Osteocyte (in vitro differentiated cells): ENCODE measurements around the gene CPLX1. TPM values are rescaled to one million over a fixed set of nuclear protein-coding genes. Genes with fewer than 3 reads are reported as not detected.

ENCODE experiments used
- DNase-seq: peaks from one replicate; pipeline ENCODE4 v3.0.0; 2021; ENCODE audit warnings: mixed read lengths; ENCODE audit not compliant: unreplicated experiment; ENCODE audit errors: extremely low spot score
- H3K27ac Mint-ChIP-seq: one replicate; pipeline ENCODE4 v1.8.0; 2021; ENCODE audit warnings: mild to moderate bottlenecking, mixed read lengths; ENCODE audit not compliant: unreplicated experiment
- H3K27me3 Mint-ChIP-seq: one replicate; pipeline ENCODE4 v1.8.0; 2021; ENCODE audit warnings: mixed read lengths; ENCODE audit not compliant: unreplicated experiment
- H3K36me3 Mint-ChIP-seq: one replicate; pipeline ENCODE4 v1.8.0; 2021; ENCODE audit warnings: mixed read lengths; ENCODE audit not compliant: unreplicated experiment
- H3K4me1 Mint-ChIP-seq: one replicate; pipeline ENCODE4 v1.8.0; 2021; ENCODE audit warnings: mixed read lengths; ENCODE audit not compliant: unreplicated experiment
- H3K4me3 Mint-ChIP-seq: one replicate; pipeline ENCODE4 v1.8.0; 2021; ENCODE audit warnings: mild to moderate bottlenecking, moderate library complexity, mixed read lengths; ENCODE audit not compliant: unreplicated experiment
- H3K9me3 Mint-ChIP-seq: one replicate; pipeline ENCODE4 v1.8.0; 2021; ENCODE audit warnings: mixed read lengths; ENCODE audit not compliant: unreplicated experiment
- total RNA-seq: library from RNA; stranded (reverse); gene quantifications from 2 replicates; pipeline ENCODE4 v1.2.1, GENCODE V29; 2021
- TF ChIP-seq, protein P1 (sequence below): fragments of 200-600 bp; sonication (generic); IDR thresholded peaks from 2 replicates; pipeline ENCODE4 v1.5.0; 2021; ENCODE audit warnings: antibody characterized with exemption, mild to moderate bottlenecking, moderate library complexity

The CPLX1 gene
- total RNA-seq, 1 donor from 2014 or later, result not detected

DNA sequence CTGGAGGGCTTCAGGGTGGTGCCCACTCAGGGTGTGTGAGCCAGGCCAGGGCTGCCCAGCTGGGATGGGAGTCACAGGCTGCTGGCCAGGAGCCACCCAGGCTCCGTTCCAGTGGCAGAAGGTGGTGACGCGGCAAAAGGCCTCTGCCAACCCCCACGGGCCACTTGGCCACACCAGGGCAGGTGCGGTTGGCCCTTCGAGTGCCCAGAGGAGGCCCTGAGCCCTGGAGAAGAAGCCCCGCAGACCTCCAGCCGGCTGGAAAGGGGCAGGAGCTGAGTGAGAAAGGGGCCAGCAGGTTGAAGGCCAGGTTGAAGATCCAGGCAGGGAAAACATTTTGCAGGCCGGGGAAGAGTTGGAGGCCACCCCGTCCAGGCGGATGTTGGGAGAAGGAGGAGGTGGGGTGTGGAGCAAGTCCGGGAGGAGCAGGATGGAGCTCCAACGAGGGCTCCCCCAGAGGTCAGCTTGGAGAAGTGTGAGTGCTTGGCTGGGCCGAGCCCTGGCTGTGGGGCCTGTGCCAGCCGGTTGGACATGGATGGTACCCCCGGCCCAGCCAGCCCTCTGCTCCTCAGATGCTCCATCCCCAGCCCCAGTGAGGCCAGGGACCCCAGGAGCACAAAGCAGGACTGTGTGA lies 2.8 kb upstream of the CPLX1 start:
- Mint-ChIP-seq H3K4me3 (no peak overlapping the region), H3K27me3 (peaks cover 21% of the 10 kb centered on the region), H3K27ac (no peak overlapping the region), H3K9me3 (no peaks in the 10 kb centered on the region), H3K36me3 (peaks cover 2% of the 10 kb centered on the region), H3K4me1 (peaks cover 2% of the 10 kb centered on the region)
- TF ChIP-seq, protein P1, sequence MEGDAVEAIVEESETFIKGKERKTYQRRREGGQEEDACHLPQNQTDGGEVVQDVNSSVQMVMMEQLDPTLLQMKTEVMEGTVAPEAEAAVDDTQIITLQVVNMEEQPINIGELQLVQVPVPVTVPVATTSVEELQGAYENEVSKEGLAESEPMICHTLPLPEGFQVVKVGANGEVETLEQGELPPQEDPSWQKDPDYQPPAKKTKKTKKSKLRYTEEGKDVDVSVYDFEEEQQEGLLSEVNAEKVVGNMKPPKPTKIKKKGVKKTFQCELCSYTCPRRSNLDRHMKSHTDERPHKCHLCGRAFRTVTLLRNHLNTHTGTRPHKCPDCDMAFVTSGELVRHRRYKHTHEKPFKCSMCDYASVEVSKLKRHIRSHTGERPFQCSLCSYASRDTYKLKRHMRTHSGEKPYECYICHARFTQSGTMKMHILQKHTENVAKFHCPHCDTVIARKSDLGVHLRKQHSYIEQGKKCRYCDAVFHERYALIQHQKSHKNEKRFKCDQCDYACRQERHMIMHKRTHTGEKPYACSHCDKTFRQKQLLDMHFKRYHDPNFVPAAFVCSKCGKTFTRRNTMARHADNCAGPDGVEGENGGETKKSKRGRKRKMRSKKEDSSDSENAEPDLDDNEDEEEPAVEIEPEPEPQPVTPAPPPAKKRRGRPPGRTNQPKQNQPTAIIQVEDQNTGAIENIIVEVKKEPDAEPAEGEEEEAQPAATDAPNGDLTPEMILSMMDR, result no peak
- no peak for DNase-seq

DNA sequence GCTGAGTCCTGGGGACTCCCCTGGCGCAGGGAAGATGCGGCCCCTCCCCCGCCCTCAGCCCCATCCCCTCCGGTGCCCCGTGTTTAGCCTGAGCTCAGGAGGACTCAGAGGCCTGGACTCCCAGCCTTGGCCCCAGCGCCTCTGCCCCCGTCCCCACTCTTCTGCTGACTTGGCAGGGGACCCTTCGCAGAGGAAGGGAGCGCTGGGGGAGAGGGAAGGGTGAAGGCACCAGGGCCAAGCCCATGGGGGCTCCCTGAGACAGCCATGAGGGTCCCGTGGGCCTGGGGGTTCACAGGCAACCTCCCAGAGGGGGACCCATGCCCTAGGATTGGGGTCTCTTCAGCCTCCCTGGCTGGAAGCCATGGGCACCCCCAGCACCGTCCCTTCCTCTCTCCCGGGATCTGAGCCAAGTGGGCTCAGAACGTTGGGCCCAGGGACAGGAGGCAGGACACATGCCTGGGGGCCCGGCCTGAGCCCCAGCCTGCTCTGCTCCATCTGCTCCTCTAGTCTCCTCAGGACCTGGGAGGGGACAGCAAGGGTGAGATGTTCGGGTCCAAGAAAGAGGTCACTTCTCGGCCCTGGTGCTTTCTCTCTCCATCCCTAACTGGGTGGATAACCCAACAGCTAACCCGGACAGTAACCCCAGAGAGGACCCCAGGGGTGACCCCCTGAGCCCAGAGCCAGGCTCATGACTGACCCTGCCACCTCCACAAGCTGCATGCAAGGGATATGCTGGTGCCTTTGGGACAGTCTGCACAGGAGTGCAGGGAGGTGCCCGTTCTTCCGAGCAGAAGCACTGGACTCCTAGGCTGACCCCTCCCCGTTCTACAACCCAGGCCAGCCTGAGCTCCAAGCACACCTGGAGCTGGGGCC lies 1.5 kb upstream of the CPLX1 start:
- H3K9me3 Mint-ChIP-seq, result no peaks in the 10 kb centered on the region
- peaks cover 26% of the 10 kb centered on the region for H3K27me3 Mint-ChIP-seq
- H3K4me1 Mint-ChIP-seq, result peaks cover 2% of the 10 kb centered on the region
- no peak overlapping the region for H3K27ac Mint-ChIP-seq
- H3K36me3 Mint-ChIP-seq, result peaks cover 2% of the 10 kb centered on the region
- DNase-seq, result no peak
- peak overlapping the region; percentile 60 for H3K4me3 Mint-ChIP-seq
- TF ChIP-seq, protein P1, result no peak

DNA sequence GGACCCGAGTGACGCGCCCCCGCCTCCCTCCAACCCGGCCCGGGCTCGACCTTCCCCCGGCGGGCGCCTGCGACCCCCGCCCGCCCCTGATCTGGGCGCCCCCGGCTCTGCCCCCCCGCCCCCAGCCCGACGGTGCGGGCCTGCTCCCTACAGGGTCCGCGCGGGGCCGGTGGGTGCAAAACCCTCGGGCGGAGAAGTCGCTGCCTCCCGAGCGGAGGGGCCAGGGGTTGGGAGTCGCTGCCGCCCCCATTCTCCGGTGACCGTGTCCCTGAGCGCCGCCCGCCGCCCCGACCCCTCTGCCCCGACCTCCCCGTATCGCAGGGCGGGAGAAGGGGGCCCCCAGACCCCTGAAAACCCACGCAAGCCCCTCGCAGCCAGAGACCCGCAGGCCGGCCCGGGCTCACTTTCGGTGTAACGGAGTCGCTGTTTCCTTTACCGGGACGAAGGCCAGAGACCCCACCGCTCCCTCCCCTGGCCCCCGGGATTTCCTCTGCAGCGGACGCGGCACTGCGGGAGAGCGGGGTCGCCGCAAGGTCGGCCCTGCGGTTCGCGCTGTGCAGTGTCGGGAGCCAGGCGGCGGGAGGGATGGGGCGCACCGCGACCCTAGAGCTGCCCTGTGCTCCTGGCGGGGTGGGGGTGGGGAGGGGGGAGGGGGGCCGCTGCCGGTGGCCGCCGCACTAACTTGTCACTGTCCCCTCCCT lies 729 bp upstream of the CPLX1 start:
- Mint-ChIP-seq H3K4me1 (peaks cover 2% of the 10 kb centered on the region), H3K9me3 (no peaks in the 10 kb centered on the region), H3K27ac (no peak overlapping the region), H3K4me3 (peak overlapping the region; percentile 29), H3K27me3 (peaks cover 33% of the 10 kb centered on the region), H3K36me3 (peaks cover 2% of the 10 kb centered on the region)
- peak; percentile 84 for DNase-seq
- TF ChIP-seq, protein P1, result no peak

DNA sequence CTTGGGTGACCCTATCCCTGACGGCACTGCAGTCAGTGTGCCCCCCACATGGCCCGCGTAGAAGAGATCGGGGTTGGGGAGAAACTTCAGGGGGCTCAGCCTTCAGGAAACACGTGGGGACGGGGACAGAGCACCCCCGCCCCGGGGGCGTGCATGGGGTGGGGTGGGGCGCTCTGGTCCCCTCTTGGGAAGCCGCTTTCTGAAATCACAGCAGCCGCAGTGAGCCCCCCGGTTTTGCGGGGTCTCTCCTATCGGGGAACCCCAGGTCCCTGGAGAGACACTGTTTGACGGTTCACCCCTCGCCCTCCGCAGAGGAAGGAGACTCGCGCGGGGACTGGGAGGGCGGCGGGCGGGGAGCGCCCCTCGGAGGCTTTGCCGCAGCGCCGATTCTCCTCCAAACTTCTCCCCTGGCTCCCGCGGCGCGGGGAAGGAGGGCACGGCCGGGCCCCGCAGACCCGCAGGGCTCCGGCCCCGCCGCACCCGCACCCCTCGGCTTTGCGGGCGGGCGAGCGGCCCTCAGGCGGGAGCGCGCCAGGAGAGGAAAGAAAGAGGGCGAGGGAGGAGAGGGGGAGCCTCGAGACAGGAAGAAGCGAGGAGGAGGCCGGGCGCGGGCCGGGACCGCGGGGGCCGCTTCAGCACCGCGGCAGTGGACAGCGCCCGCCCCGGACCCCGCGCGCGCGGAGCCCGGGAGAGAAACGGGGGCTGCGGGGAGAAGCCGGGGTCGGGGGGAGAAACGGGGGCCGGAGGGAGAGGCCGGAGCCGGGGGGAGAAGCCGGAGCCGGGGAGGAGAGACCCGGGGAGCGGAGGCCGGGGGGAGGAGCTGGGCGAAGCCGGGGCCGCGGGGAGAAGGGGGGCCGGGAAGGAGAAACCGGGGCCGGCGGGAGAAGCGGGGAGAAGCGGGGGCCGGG lies 612 bp downstream of the CPLX1 start:
- Mint-ChIP-seq H3K9me3 (no peaks in the 10 kb centered on the region), H3K27ac (no peak overlapping the region), H3K4me1 (peaks cover 2% of the 10 kb centered on the region), H3K27me3 (peaks cover 35% of the 10 kb centered on the region), H3K36me3 (peaks cover 2% of the 10 kb centered on the region), H3K4me3 (peak overlapping the region; percentile 22)
- TF ChIP-seq, protein P1, result no peak
- DNase-seq, result peak; percentile 84
